Measurements from ENCODE around the gene KY.

Gene KY

GRCh38 chr3:134687642-134688041, 36.8 kb upstream of the KY start:
- H3K4me1 ChIP-seq (ENCODE audit: control insufficient read depth, insufficient read depth, low read length) = no peaks in the 10 kb centered on the region
- peaks cover under 1% of the 10 kb centered on the region for H3K27me3 ChIP-seq (ENCODE audit: control insufficient read depth, insufficient read depth, low read length)
- H3K36me3 ChIP-seq (ENCODE audit: control insufficient read depth, insufficient read depth, low read length) = no peaks in the 10 kb centered on the region
- H3K4me3 ChIP-seq (ENCODE audit: low read depth, low read length) = no peak overlapping the region
- no peaks in the 10 kb centered on the region for H3K9me3 ChIP-seq (ENCODE audit: control insufficient read depth, insufficient read depth, low read length)
- no peak overlapping the region for H3K9ac ChIP-seq (ENCODE audit: low read depth, low read length)

GRCh38 chr3:134685929-134686802, 35.3 kb upstream of the KY start:
- H3K4me3 ChIP-seq (ENCODE audit: low read depth, low read length) = no peak overlapping the region
- H3K4me1 ChIP-seq (ENCODE audit: control insufficient read depth, insufficient read depth, low read length) = no peaks in the 10 kb centered on the region
- no peaks in the 10 kb centered on the region for H3K9me3 ChIP-seq (ENCODE audit: control insufficient read depth, insufficient read depth, low read length)
- no peaks in the 10 kb centered on the region for H3K36me3 ChIP-seq (ENCODE audit: control insufficient read depth, insufficient read depth, low read length)
- no peaks in the 10 kb centered on the region for H3K27me3 ChIP-seq (ENCODE audit: control insufficient read depth, insufficient read depth, low read length)
- no peak overlapping the region for H3K9ac ChIP-seq (ENCODE audit: low read depth, low read length)

GRCh38 chr3:134682196-134682880, 31.5 kb upstream of the KY start:
- Histone ChIP-seq H3K36me3 (ENCODE audit: control insufficient read depth, insufficient read depth, low read length) (no peaks in the 10 kb centered on the region), H3K4me1 (ENCODE audit: control insufficient read depth, insufficient read depth, low read length) (no peaks in the 10 kb centered on the region), H3K9ac (ENCODE audit: low read depth, low read length) (no peak overlapping the region), H3K27me3 (ENCODE audit: control insufficient read depth, insufficient read depth, low read length) (peaks cover 10% of the 10 kb centered on the region), H3K9me3 (ENCODE audit: control insufficient read depth, insufficient read depth, low read length) (no peaks in the 10 kb centered on the region), H3K4me3 (ENCODE audit: low read depth, low read length) (no peak overlapping the region)

GRCh38 chr3:134681522-134681900, 30.7 kb upstream of the KY start:
- H3K4me3 ChIP-seq (ENCODE audit: low read depth, low read length) = no peak overlapping the region
- H3K4me1 ChIP-seq (ENCODE audit: control insufficient read depth, insufficient read depth, low read length) = no peaks in the 10 kb centered on the region
- no peak overlapping the region for H3K9ac ChIP-seq (ENCODE audit: low read depth, low read length)
- H3K27me3 ChIP-seq (ENCODE audit: control insufficient read depth, insufficient read depth, low read length) = peaks cover 10% of the 10 kb centered on the region
- no peaks in the 10 kb centered on the region for H3K9me3 ChIP-seq (ENCODE audit: control insufficient read depth, insufficient read depth, low read length)
- no peaks in the 10 kb centered on the region for H3K36me3 ChIP-seq (ENCODE audit: control insufficient read depth, insufficient read depth, low read length)

GRCh38 chr3:134680796-134681521, 30.1 kb upstream of the KY start:
- H3K4me1 ChIP-seq (ENCODE audit: control insufficient read depth, insufficient read depth, low read length) = no peaks in the 10 kb centered on the region

GRCh38 chr3:134677987-134678308, 27.1 kb upstream of the KY start:
- Histone ChIP-seq H3K36me3 (ENCODE audit: control insufficient read depth, insufficient read depth, low read length) (no peaks in the 10 kb centered on the region), H3K9me3 (ENCODE audit: control insufficient read depth, insufficient read depth, low read length) (no peaks in the 10 kb centered on the region), H3K4me1 (ENCODE audit: control insufficient read depth, insufficient read depth, low read length) (no peaks in the 10 kb centered on the region), H3K9ac (ENCODE audit: low read depth, low read length) (no peak overlapping the region), H3K27me3 (ENCODE audit: control insufficient read depth, insufficient read depth, low read length) (peaks cover 10% of the 10 kb centered on the region), H3K4me3 (ENCODE audit: low read depth, low read length) (no peak overlapping the region)

More at GRCh38 chr3:134680796-134681521, 30.1 kb upstream of the KY start:
- Histone ChIP-seq H3K4me3 (ENCODE audit: low read depth, low read length) (no peak overlapping the region), H3K27me3 (ENCODE audit: control insufficient read depth, insufficient read depth, low read length) (peaks cover 10% of the 10 kb centered on the region), H3K9ac (ENCODE audit: low read depth, low read length) (no peak overlapping the region), H3K9me3 (ENCODE audit: control insufficient read depth, insufficient read depth, low read length) (no peaks in the 10 kb centered on the region), H3K36me3 (ENCODE audit: control insufficient read depth, insufficient read depth, low read length) (no peaks in the 10 kb centered on the region)

GRCh38 chr3:134677196-134677986, 26.6 kb upstream of the KY start:
- H3K27me3 ChIP-seq (ENCODE audit: control insufficient read depth, insufficient read depth, low read length) = peaks cover 10% of the 10 kb centered on the region
- H3K9me3 ChIP-seq (ENCODE audit: control insufficient read depth, insufficient read depth, low read length) = no peaks in the 10 kb centered on the region
- H3K4me1 ChIP-seq (ENCODE audit: control insufficient read depth, insufficient read depth, low read length) = no peaks in the 10 kb centered on the region
- H3K36me3 ChIP-seq (ENCODE audit: control insufficient read depth, insufficient read depth, low read length) = no peaks in the 10 kb centered on the region
- no peak overlapping the region for H3K9ac ChIP-seq (ENCODE audit: low read depth, low read length)
- H3K4me3 ChIP-seq (ENCODE audit: low read depth, low read length) = no peak overlapping the region

- no peaks in the 10 kb centered on the region for H3K9me3 ChIP-seq (ENCODE audit: control insufficient read depth, insufficient read depth, low read length)
- no peaks in the 10 kb centered on the region for H3K36me3 ChIP-seq (ENCODE audit: control insufficient read depth, insufficient read depth, low read length)
- H3K4me1 ChIP-seq (ENCODE audit: control insufficient read depth, insufficient read depth, low read length) = no peaks in the 10 kb centered on the region
- H3K4me3 ChIP-seq (ENCODE audit: low read depth, low read length) = no peak overlapping the region
- H3K27me3 ChIP-seq (ENCODE audit: control insufficient read depth, insufficient read depth, low read length) = peaks cover 10% of the 10 kb centered on the region
- H3K9ac ChIP-seq (ENCODE audit: low read depth, low read length) = no peak overlapping the region
Measured at GRCh38 chr3:134675726-134676256, 25.0 kb upstream of the KY start.

- Histone ChIP-seq H3K4me3 (ENCODE audit: low read depth, low read length) (no peak overlapping the region), H3K9ac (ENCODE audit: low read depth, low read length) (no peak overlapping the region), H3K27me3 (ENCODE audit: control insufficient read depth, insufficient read depth, low read length) (peaks cover 2% of the 10 kb centered on the region), H3K9me3 (ENCODE audit: control insufficient read depth, insufficient read depth, low read length) (no peaks in the 10 kb centered on the region), H3K36me3 (ENCODE audit: control insufficient read depth, insufficient read depth, low read length) (no peaks in the 10 kb centered on the region), H3K4me1 (ENCODE audit: control insufficient read depth, insufficient read depth, low read length) (no peaks in the 10 kb centered on the region)
Measured at GRCh38 chr3:134672571-134672970, 21.7 kb upstream of the KY start.

- no peak overlapping the region for H3K9ac ChIP-seq (ENCODE audit: low read depth, low read length)
- peaks cover 2% of the 10 kb centered on the region for H3K27me3 ChIP-seq (ENCODE audit: control insufficient read depth, insufficient read depth, low read length)
- peaks cover 2% of the 10 kb centered on the region for H3K36me3 ChIP-seq (ENCODE audit: control insufficient read depth, insufficient read depth, low read length)
- no peaks in the 10 kb centered on the region for H3K9me3 ChIP-seq (ENCODE audit: control insufficient read depth, insufficient read depth, low read length)
- no peaks in the 10 kb centered on the region for H3K4me1 ChIP-seq (ENCODE audit: control insufficient read depth, insufficient read depth, low read length)
- no peak overlapping the region for H3K4me3 ChIP-seq (ENCODE audit: low read depth, low read length)
Measured at GRCh38 chr3:134667956-134668355, 17.1 kb upstream of the KY start.

GRCh38 chr3:134667406-134667805, 16.6 kb upstream of the KY start:
- H3K27me3 ChIP-seq (ENCODE audit: control insufficient read depth, insufficient read depth, low read length) = peaks cover 3% of the 10 kb centered on the region
- H3K4me3 ChIP-seq (ENCODE audit: low read depth, low read length) = no peak overlapping the region

More at GRCh38 chr3:134667406-134667805, 16.6 kb upstream of the KY start:
- Histone ChIP-seq H3K36me3 (ENCODE audit: control insufficient read depth, insufficient read depth, low read length) (peaks cover 2% of the 10 kb centered on the region), H3K9ac (ENCODE audit: low read depth, low read length) (no peak overlapping the region), H3K9me3 (ENCODE audit: control insufficient read depth, insufficient read depth, low read length) (no peaks in the 10 kb centered on the region), H3K4me1 (ENCODE audit: control insufficient read depth, insufficient read depth, low read length) (no peaks in the 10 kb centered on the region)

Measured in iPS-15b (cell line).